H9 (cell line): ENCODE data around the gene EHBP1L1. TPM values are rescaled to one million over a fixed set of nuclear protein-coding genes. Genes with fewer than 3 reads are reported as not detected.

ENCODE experiments used
- DNase-seq: peaks from one replicate; pipeline ENCODE4 v3.0.0-alpha.2; 2017
- H2AFZ ChIP-seq: one replicate; pipeline ENCODE4 v1.6.1; 2013; ENCODE audit warnings: mild to moderate bottlenecking, low read length, control low read depth, moderate library complexity
- H2AK5ac ChIP-seq: 2 replicates; pipeline ENCODE4 v1.6.1; 2013; ENCODE audit warnings: low read length, control low read depth, mixed read lengths; ENCODE audit not compliant: insufficient read length
- H2BK120ac ChIP-seq: one replicate; pipeline ENCODE4 v1.6.1; 2013; ENCODE audit warnings: low read depth, mild to moderate bottlenecking, low read length, control low read depth, inconsistent platforms; ENCODE audit not compliant: poor library complexity, severe bottlenecking
- H2BK12ac ChIP-seq: 2 replicates; pipeline ENCODE4 v1.6.1; 2013; ENCODE audit warnings: low read length, control low read depth, mixed read lengths, low read depth; ENCODE audit not compliant: insufficient read length
- H2BK15ac ChIP-seq: 2 replicates; pipeline ENCODE4 v1.6.1; 2013; ENCODE audit warnings: low read depth, low read length, control low read depth
- H2BK20ac ChIP-seq: one replicate; pipeline ENCODE4 v1.6.1; 2013; ENCODE audit warnings: low read depth, mild to moderate bottlenecking, low read length, control low read depth, inconsistent platforms; ENCODE audit not compliant: poor library complexity, severe bottlenecking
- H2BK5ac ChIP-seq: 2 replicates; pipeline ENCODE4 v1.6.1; 2013; ENCODE audit warnings: low read length, control low read depth, mixed read lengths; ENCODE audit not compliant: insufficient read length
- H3K14ac ChIP-seq: 2 replicates; pipeline ENCODE4 v1.6.1; 2013; ENCODE audit warnings: low read length, control low read depth; ENCODE audit not compliant: insufficient read depth
- H3K18ac ChIP-seq: 2 replicates; pipeline ENCODE4 v1.6.1; 2013; ENCODE audit warnings: low read depth, mild to moderate bottlenecking, mixed read lengths, low read length, control low read depth; ENCODE audit not compliant: insufficient read length
- H3K23ac ChIP-seq: 2 replicates; pipeline ENCODE4 v1.6.1; 2013; ENCODE audit warnings: low read length, control low read depth, mixed read lengths, low read depth; ENCODE audit not compliant: insufficient read length
- H3K23me2 ChIP-seq: 2 replicates; pipeline ENCODE4 v1.6.1; 2013; ENCODE audit warnings: low read depth, mild to moderate bottlenecking, mixed read lengths, low read length, control low read depth; ENCODE audit not compliant: insufficient read length, poor library complexity, severe bottlenecking
- H3K27ac ChIP-seq: 2 replicates; pipeline ENCODE4 v1.5.1; 2013; ENCODE audit warnings: low read length, control low read depth, mixed read lengths, low read depth; ENCODE audit not compliant: insufficient read length
- H3K27me3 ChIP-seq: 2 replicates; pipeline ENCODE4 v1.6.1; 2013; ENCODE audit warnings: low read length, control low read depth, inconsistent platforms; ENCODE audit not compliant: insufficient read depth
- H3K4ac ChIP-seq: 2 replicates; pipeline ENCODE4 v1.6.1; 2013; ENCODE audit warnings: low read depth, mild to moderate bottlenecking, control low read depth, inconsistent platforms, low read length, moderate library complexity
- H3K4me1 ChIP-seq: 2 replicates; pipeline ENCODE4 v1.6.1; 2013; ENCODE audit warnings: low read length, control low read depth, inconsistent platforms; ENCODE audit not compliant: insufficient read depth
- H3K4me2 ChIP-seq: 2 replicates; pipeline ENCODE4 v1.6.1; 2013; ENCODE audit warnings: low read length, control low read depth, mixed read lengths; ENCODE audit not compliant: insufficient read length, insufficient read depth
- H3K56ac ChIP-seq: 2 replicates; pipeline ENCODE4 v1.6.1; 2013; ENCODE audit warnings: low read depth, mild to moderate bottlenecking, mixed read lengths, low read length, control low read depth; ENCODE audit not compliant: insufficient read length
- H3K79me1 ChIP-seq: 2 replicates; pipeline ENCODE4 v1.6.1; 2013; ENCODE audit warnings: low read depth, mild to moderate bottlenecking, moderate library complexity, low read length, control low read depth, inconsistent platforms; ENCODE audit not compliant: insufficient read depth, poor library complexity, severe bottlenecking
- H3K79me2 ChIP-seq: 2 replicates; pipeline ENCODE4 v1.6.1; 2013; ENCODE audit warnings: low read length, control low read depth, inconsistent platforms; ENCODE audit not compliant: insufficient read depth
- H3K9ac ChIP-seq: 2 replicates; pipeline ENCODE4 v1.6.1; 2013; ENCODE audit warnings: low read length, control low read depth, mixed read lengths; ENCODE audit not compliant: insufficient read length; ENCODE audit errors: extremely low read depth
- H3K9me3 ChIP-seq: one replicate; pipeline ENCODE4 v1.6.1; 2013; ENCODE audit warnings: low read depth, low read length, inconsistent platforms; ENCODE audit not compliant: control insufficient read depth
- H3T11ph ChIP-seq: one replicate; pipeline ENCODE4 v1.6.1; 2013; ENCODE audit warnings: mild to moderate bottlenecking, low read length, control low read depth, inconsistent platforms
- H4K20me1 ChIP-seq: one replicate; pipeline ENCODE4 v1.6.1; 2013; ENCODE audit not compliant: control insufficient read depth, insufficient read length, insufficient read depth
- H4K5ac ChIP-seq: 2 replicates; pipeline ENCODE4 v1.6.1; 2013; ENCODE audit warnings: low read depth, mild to moderate bottlenecking, mixed read lengths, low read length, control low read depth; ENCODE audit not compliant: insufficient read length
- H4K8ac ChIP-seq: replicated peaks from 2 replicates; pipeline ENCODE4 v1.6.1; 2013; ENCODE audit warnings: low read length, control low read depth, mixed read lengths, low read depth; ENCODE audit not compliant: insufficient read length
- H4K91ac ChIP-seq: 2 replicates; pipeline ENCODE4 v1.6.1; 2013; ENCODE audit warnings: low read depth, mild to moderate bottlenecking, moderate library complexity, mixed read lengths, low read length, control low read depth; ENCODE audit not compliant: insufficient read length
- H3K27ac Mint-ChIP-seq, 3 experiments: 2 replicates in 2 of 3; 3 replicates in 1 of 3; pipeline ENCODE4 v1.8.0; 2020 to 2021; ENCODE audit warnings: mixed read lengths in 3 of 3, mild to moderate bottlenecking in 1 of 3, moderate library complexity in 1 of 3
- H3K27me3 Mint-ChIP-seq: 2 replicates; pipeline ENCODE4 v1.8.0; 2021; ENCODE audit warnings: low read depth, mild to moderate bottlenecking, moderate library complexity, mixed read lengths
- H3K36me3 Mint-ChIP-seq, 3 experiments: 2 replicates in 2 of 3; 3 replicates in 1 of 3; pipeline ENCODE4 v1.8.0; 2020 to 2021; ENCODE audit warnings: low read depth in 3 of 3, mixed read lengths in 3 of 3; ENCODE audit not compliant: insufficient read depth in 1 of 3
- H3K4me1 Mint-ChIP-seq, 2 experiments: 2 replicates each; pipeline ENCODE4 v1.8.0; 2020; ENCODE audit warnings: mixed read lengths in 2 of 2
- H3K4me3 Mint-ChIP-seq, 2 experiments: 2 replicates in 1 of 2; 3 replicates in 1 of 2; pipeline ENCODE4 v1.8.0; 2020 to 2021; ENCODE audit warnings: mild to moderate bottlenecking in 2 of 2, mixed read lengths in 2 of 2, moderate library complexity in 1 of 2
- H3K9me3 Mint-ChIP-seq, 2 experiments: 2 replicates in 1 of 2; 3 replicates in 1 of 2; pipeline ENCODE4 v1.8.0; 2020; ENCODE audit warnings: mild to moderate bottlenecking in 2 of 2, mixed read lengths in 2 of 2, moderate library complexity in 1 of 2
- WGBS: extraction: QIAGEN DNeasy Blood & Tissue Kit; methylation state at CpG from one replicate; pipeline ENCODE4 v1.1.7; 2013; ENCODE audit warnings: missing lambda C conversion rate, low lambda C conversion rate, mixed read lengths; ENCODE audit not compliant: insufficient read length; ENCODE audit errors: extremely low coverage; 5-methylcytosine and 5-hydroxymethylcytosine counted together
- total RNA-seq: library from RNA; stranded (reverse); gene quantifications from 2 replicates; pipeline ENCODE4 v1.2.1, GENCODE V29; 2021
- TF ChIP-seq, protein P1 (sequence below): fragments of 200-600 bp; sonication (generic); conservative IDR thresholded peaks from 3 replicates; pipeline ENCODE4 v1.8.0; 2021; ENCODE audit warnings: antibody characterized with exemption, mild to moderate bottlenecking

EHBP1L1 gene
- total RNA-seq, 1 experiment from 2014 or later, result 13.8 TPM

DNA sequence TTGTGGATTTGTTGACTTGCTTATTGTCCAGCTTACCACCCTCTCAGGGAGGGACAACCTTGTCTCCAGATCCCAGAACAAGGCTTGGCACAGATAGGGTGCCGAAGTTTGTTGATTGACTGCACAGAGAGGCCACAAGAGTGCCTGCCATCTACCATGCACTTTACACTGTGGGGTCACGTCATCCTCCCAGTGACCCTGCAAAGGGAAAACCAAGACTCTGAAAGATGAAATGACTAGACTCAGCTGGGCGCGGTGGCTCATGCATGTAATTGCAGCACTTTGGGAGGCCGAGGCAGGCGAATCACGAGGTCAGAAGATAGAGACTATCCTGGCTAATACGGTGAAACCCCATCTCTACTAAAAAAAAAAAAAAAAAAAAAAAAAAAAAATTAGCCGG lies 13.1 kb upstream of the EHBP1L1 start:
- Histone ChIP-seq H2BK12ac (no peak overlapping the region), H4K5ac (no peak overlapping the region), H3T11ph (no peak overlapping the region), H2AK5ac (no peak overlapping the region), H3K56ac (no peak overlapping the region), H3K4ac (no peak overlapping the region), H3K14ac (no peak overlapping the region), H4K91ac (no peak overlapping the region), H2AFZ (no peak overlapping the region), H4K20me1 (no peaks in the 10 kb centered on the region), H2BK120ac (no peak overlapping the region), H3K79me2 (no peaks in the 10 kb centered on the region), H3K4me2 (no peak overlapping the region), H4K8ac (no peak overlapping the region), H2BK20ac (no peak overlapping the region), H3K9me3 (no peaks in the 10 kb centered on the region), H3K79me1 (no peaks in the 10 kb centered on the region), H3K23ac (no peak overlapping the region), H3K23me2 (no peaks in the 10 kb centered on the region), H3K18ac (no peak overlapping the region), H2BK5ac (no peak overlapping the region), H3K4me1 (peaks cover 3% of the 10 kb centered on the region; the same call in 1 of the 2 replicates), H2BK15ac (no peak overlapping the region), H3K27ac (no peak overlapping the region), H3K9ac (no peak overlapping the region), H3K27me3 (no peaks in the 10 kb centered on the region; the same call in 1 of the 2 replicates)
- DNase-seq, result no peak
- Mint-ChIP-seq H3K27me3 (peaks cover 21% of the 10 kb centered on the region), H3K27ac (no peak overlapping the region), H3K9me3 (no peaks in the 10 kb centered on the region), H3K36me3 (no peaks in the 10 kb centered on the region), H3K4me1 (peaks cover 22 to 34% of the 10 kb centered on the region in 2 experiments), H3K4me3 (no peak overlapping the region; a peak in 1 of 5 replicates)
- TF ChIP-seq, protein P1, sequence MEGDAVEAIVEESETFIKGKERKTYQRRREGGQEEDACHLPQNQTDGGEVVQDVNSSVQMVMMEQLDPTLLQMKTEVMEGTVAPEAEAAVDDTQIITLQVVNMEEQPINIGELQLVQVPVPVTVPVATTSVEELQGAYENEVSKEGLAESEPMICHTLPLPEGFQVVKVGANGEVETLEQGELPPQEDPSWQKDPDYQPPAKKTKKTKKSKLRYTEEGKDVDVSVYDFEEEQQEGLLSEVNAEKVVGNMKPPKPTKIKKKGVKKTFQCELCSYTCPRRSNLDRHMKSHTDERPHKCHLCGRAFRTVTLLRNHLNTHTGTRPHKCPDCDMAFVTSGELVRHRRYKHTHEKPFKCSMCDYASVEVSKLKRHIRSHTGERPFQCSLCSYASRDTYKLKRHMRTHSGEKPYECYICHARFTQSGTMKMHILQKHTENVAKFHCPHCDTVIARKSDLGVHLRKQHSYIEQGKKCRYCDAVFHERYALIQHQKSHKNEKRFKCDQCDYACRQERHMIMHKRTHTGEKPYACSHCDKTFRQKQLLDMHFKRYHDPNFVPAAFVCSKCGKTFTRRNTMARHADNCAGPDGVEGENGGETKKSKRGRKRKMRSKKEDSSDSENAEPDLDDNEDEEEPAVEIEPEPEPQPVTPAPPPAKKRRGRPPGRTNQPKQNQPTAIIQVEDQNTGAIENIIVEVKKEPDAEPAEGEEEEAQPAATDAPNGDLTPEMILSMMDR, result no peak
- no CpG with 5 or more reads among the region's 9 CpGs for WGBS
